Brain microvascular endothelial cell (primary cell): Measurements from ENCODE around the gene TBC1D10A.

Experiments used
- DNase-seq: peaks from one replicate; pipeline ENCODE4 v3.0.0-alpha.2; 2020
- H3K27ac ChIP-seq: fragments of 250-450 bp; sonication (Bioruptor Pico); 2 replicates; pipeline ENCODE4 v1.5.1; 2020; ENCODE audit warnings: mild to moderate bottlenecking, moderate library complexity
- H3K27me3 ChIP-seq: fragments of 250-450 bp; sonication (Bioruptor Pico); replicated peaks from 2 replicates; pipeline ENCODE4 v1.5.1; 2020; ENCODE audit warnings: mild to moderate bottlenecking
- H3K36me3 ChIP-seq: fragments of 250-450 bp; sonication (Bioruptor Pico); replicated peaks from 2 replicates; pipeline ENCODE4 v1.5.1; 2020; ENCODE audit warnings: mild to moderate bottlenecking
- H3K4me3 ChIP-seq: 2 replicates; pipeline ENCODE4 v1.5.1; 2011; ENCODE audit warnings: low read depth, mild to moderate bottlenecking, control low read depth, low read length, moderate library complexity
- CTCF ChIP-seq: IDR thresholded peaks from 2 replicates; pipeline ENCODE4 v1.5.1; 2011; ENCODE audit warnings: low read depth, mild to moderate bottlenecking, moderate library complexity, low read length, control low read depth, inconsistent platforms; ENCODE audit errors: missing control alignments
- in situ Hi-C: cut with HindIII; loops from 2 replicates; pipeline ENCODE4 v1.10.0; 2017; ENCODE audit warnings: low sequenced_read_pairs, low pct_ligation_motif_present

The TBC1D10A gene

GRCh38 chr22:30285176-30285845, 41.4 kb downstream of the TBC1D10A start:
- no peaks in the 10 kb centered on the region for H3K27me3 ChIP-seq
- H3K27ac ChIP-seq, result no peak overlapping the region
- H3K4me3 ChIP-seq, result no peak overlapping the region
- H3K36me3 ChIP-seq, result no peaks in the 10 kb centered on the region
- no peak for TF ChIP-seq CTCF
- no peak for DNase-seq
- in situ Hi-C loops, result no loop called here

- Histone ChIP-seq H3K4me3 (no peak overlapping the region), H3K27me3 (no peaks in the 10 kb centered on the region), H3K36me3 (no peaks in the 10 kb centered on the region), H3K27ac (no peak overlapping the region)
- in situ Hi-C loops, result no loop called here
- DNase-seq, result no peak
- no peak for TF ChIP-seq CTCF
These were observed 42.1 kb downstream of the TBC1D10A start for GRCh38 chr22:30284666-30285065.

- no peak overlapping the region for H3K27ac ChIP-seq
- no peak for TF ChIP-seq CTCF
- no peaks in the 10 kb centered on the region for H3K27me3 ChIP-seq
- no peaks in the 10 kb centered on the region for H3K36me3 ChIP-seq
- no peak for DNase-seq
- in situ Hi-C loops, result no loop called here
- no peak overlapping the region for H3K4me3 ChIP-seq
These were observed 42.6 kb downstream of the TBC1D10A start for GRCh38 chr22:30284172-30284571.

- H3K4me3 ChIP-seq, result no peak overlapping the region
- H3K36me3 ChIP-seq, result no peaks in the 10 kb centered on the region
- no peak for TF ChIP-seq CTCF
- in situ Hi-C loops, result no loop called here
- H3K27ac ChIP-seq, result no peak overlapping the region
- no peak for DNase-seq
- no peaks in the 10 kb centered on the region for H3K27me3 ChIP-seq
These were observed 43.4 kb downstream of the TBC1D10A start for GRCh38 chr22:30283342-30283741.

- no peak for DNase-seq
- no peaks in the 10 kb centered on the region for H3K27me3 ChIP-seq
- H3K36me3 ChIP-seq, result no peaks in the 10 kb centered on the region
- no peak overlapping the region for H3K27ac ChIP-seq
- TF ChIP-seq CTCF, result no peak
- H3K4me3 ChIP-seq, result no peak overlapping the region
- in situ Hi-C loops, result no loop called here
These were observed 44.1 kb downstream of the TBC1D10A start for GRCh38 chr22:30282616-30283046.

GRCh38 chr22:30280505-30280904, 46.2 kb downstream of the TBC1D10A start:
- H3K36me3 ChIP-seq, result no peaks in the 10 kb centered on the region
- in situ Hi-C loops, result no loop called here
- H3K4me3 ChIP-seq, result no peak overlapping the region
- H3K27me3 ChIP-seq, result no peaks in the 10 kb centered on the region
- no peak overlapping the region for H3K27ac ChIP-seq
- no peak for TF ChIP-seq CTCF
- DNase-seq, result peak; percentile 33
